GM12878 (cell line): ENCODE results near the gene NIN. TPM values are rescaled to one million over a fixed set of nuclear protein-coding genes. Genes with fewer than 3 reads are reported as not detected.

ENCODE experiments used
- ATAC-seq: fragments of 200-7000 bp; cut with Tn5 transposase; 3 replicates; pipeline ENCODE4 v1.9.1; 2020; ENCODE audit warnings: mild to moderate bottlenecking, moderate library complexity
- BruUV-seq: library from RNA; stranded (reverse); fragments of 400-500 nt; replicated peaks from 2 replicates; lab custom pipeline; 2021; lab: Mats Ljungman, UMichigan
- CTCF ChIA-PET: fragments of 300-600 bp; sonication (Branson Sonifier 250); formaldehyde crosslinking; extraction: SDS; loops from one replicate; lab custom pipeline; 2021; ENCODE audit warnings: inconsistent platforms; lab: Yijun Ruan, JAX
- POLR2A ChIA-PET: fragments of 350-600 bp; formaldehyde crosslinking; extraction: SDS; loops from one replicate; lab custom pipeline; 2021; ENCODE audit warnings: inconsistent platforms; lab: Charles Lee
- RAD21 ChIA-PET: fragments of 300-600 bp; sonication (Branson Sonifier 250); formaldehyde crosslinking; loops from one replicate; lab custom pipeline; 2023; ENCODE audit warnings: antibody characterized with exemption; ENCODE audit not compliant: unreplicated experiment; lab: Charles Lee
- SMC1A ChIA-PET: fragments of 300-600 bp; sonication (Branson Sonifier 250); formaldehyde crosslinking; loops from one replicate; lab custom pipeline; 2023; ENCODE audit not compliant: unreplicated experiment, uncharacterized antibody; lab: Charles Lee
- DNase-seq: peaks from one replicate; pipeline ENCODE4 v3.0.0-alpha.2; 2011; ENCODE audit warnings: low read depth, low spot score
- FAIRE-seq: peaks from 3 replicates; lab custom pipeline; 2011; peaks lifted over from hg19 to GRCh38; lab: Jason Lieb, UNC
- H2AFZ ChIP-seq: 2 replicates; pipeline ENCODE4 v1.6.0; 2011; ENCODE audit warnings: low read depth, low read length, control low read depth; ENCODE audit not compliant: control insufficient read depth
- H3K27ac ChIP-seq: 2 replicates; pipeline ENCODE4 v1.5.1; 2011; ENCODE audit warnings: control low read depth; ENCODE audit not compliant: control insufficient read depth, insufficient read depth
- H3K27me3 ChIP-seq, 2 experiments: replicated peaks in 1 of 2; 2 replicates each; pipeline versions ENCODE4 v1.6.0 to v1.6.1; 2011; ENCODE audit warnings: low read length in 1 of 2; ENCODE audit not compliant: control insufficient read depth in 2 of 2, insufficient read depth in 2 of 2
- H3K36me3 ChIP-seq, 2 experiments: 2 replicates each; pipeline ENCODE4 v1.5.1; 2011; ENCODE audit warnings: low read length in 1 of 2; ENCODE audit not compliant: control insufficient read depth in 2 of 2, insufficient read depth in 2 of 2
- H3K4me1 ChIP-seq: 2 replicates; pipeline ENCODE4 v1.6.1; 2011; ENCODE audit warnings: mild to moderate bottlenecking, low read length, moderate library complexity, mixed read lengths; ENCODE audit not compliant: control insufficient read depth, insufficient read depth
- H3K4me2 ChIP-seq: 2 replicates; pipeline ENCODE4 v1.6.0; 2011; ENCODE audit warnings: control low read depth; ENCODE audit not compliant: control insufficient read depth, insufficient read depth
- H3K4me3 ChIP-seq: fragments of 200-600 bp; sonication (generic); 2 replicates; pipeline ENCODE4 v1.5.1; 2016
- H3K79me2 ChIP-seq: 2 replicates; pipeline ENCODE4 v1.6.0; 2011; ENCODE audit warnings: low read length; ENCODE audit not compliant: control insufficient read depth, insufficient read depth
- H3K9ac ChIP-seq: 2 replicates; pipeline ENCODE4 v1.8.0; 2011; ENCODE audit warnings: low read length, control low read depth, mixed read lengths; ENCODE audit not compliant: control insufficient read depth, insufficient read depth
- H3K9me3 ChIP-seq: replicated peaks from 3 replicates; pipeline ENCODE4 v1.5.1; 2011; ENCODE audit warnings: mild to moderate bottlenecking, low read length; ENCODE audit not compliant: control insufficient read depth, insufficient read depth
- H4K20me1 ChIP-seq: 2 replicates; pipeline ENCODE4 v1.6.0; 2011; ENCODE audit not compliant: control insufficient read depth, insufficient read depth
- IKZF1 ChIP-seq: fragments of 450-650 bp; conservative IDR thresholded peaks from 2 replicates; pipeline ENCODE4 v1.6.1; 2017; ENCODE audit warnings: antibody characterized with exemption, mild to moderate bottlenecking
- IKZF2 ChIP-seq, 2 experiments: fragments of 450-650 bp; IDR thresholded peaks; 2 replicates each; pipeline ENCODE4 v1.6.1; 2017; ENCODE audit warnings: mild to moderate bottlenecking in 2 of 2, moderate library complexity in 2 of 2
- JUNB ChIP-seq: IDR thresholded peaks from 2 replicates; pipeline ENCODE4 v1.6.1; 2016; ENCODE audit warnings: antibody characterized with exemption, mild to moderate bottlenecking
- KDM1A ChIP-seq: fragments of 200-600 bp; sonication (generic); IDR thresholded peaks from 2 replicates; pipeline ENCODE4 v1.6.1; 2016; ENCODE audit warnings: borderline replicate concordance
- PML ChIP-seq: IDR thresholded peaks from 2 replicates; pipeline ENCODE4 v1.6.1; 2012; ENCODE audit warnings: low read length, inconsistent platforms
- SPI1 ChIP-seq: IDR thresholded peaks from 2 replicates; pipeline ENCODE4 v1.6.1; 2011; ENCODE audit warnings: low read depth, mild to moderate bottlenecking, low read length, moderate library complexity, borderline replicate concordance; ENCODE audit not compliant: insufficient read depth
- ZBTB11 ChIP-seq: fragments of 450-650 bp; formaldehyde crosslinking; IDR thresholded peaks from 2 replicates; pipeline ENCODE4 v1.5.0; 2022; ENCODE audit warnings: mild to moderate bottlenecking, missing genetic modification characterization
- ZBTB33 ChIP-seq: fragments of 450-650 bp; IDR thresholded peaks from 2 replicates; pipeline ENCODE4 v1.6.1; 2017; ENCODE audit warnings: mild to moderate bottlenecking
- ZNF207 ChIP-seq: fragments of 450-650 bp; IDR thresholded peaks from 2 replicates; pipeline ENCODE4 v1.6.1; 2014; ENCODE audit warnings: antibody characterized with exemption, mild to moderate bottlenecking, borderline replicate concordance
- ZNF24 ChIP-seq: fragments of 450-650 bp; IDR thresholded peaks from 2 replicates; pipeline ENCODE4 v1.6.1; 2017; ENCODE audit warnings: antibody characterized with exemption, mild to moderate bottlenecking
- ZNF384 ChIP-seq: IDR thresholded peaks from 2 replicates; pipeline ENCODE4 v1.6.1; 2012; ENCODE audit warnings: low read depth, mild to moderate bottlenecking, low read length, improper control_type of control experiment, borderline replicate concordance
- WGBS: methylation state at CpG from one replicate; pipeline ENCODE4 v1.1.6; 2016; ENCODE audit warnings: low lambda C conversion rate; ENCODE audit not compliant: insufficient replicate concordance, insufficient coverage; ENCODE audit errors: missing lambda C conversion rate; 5-methylcytosine and 5-hydroxymethylcytosine counted together
- in situ Hi-C: fragments of 300-500 bp; cut with MboI; formaldehyde crosslinking; loops from 9 replicates; pipeline ENCODE4 v1.14.3; 2018; ENCODE audit warnings: mixed read lengths
- intact Hi-C: fragments of 100-400 bp; cut with micrococcal nuclease; formaldehyde crosslinking; loops from one replicate; pipeline ENCODE4 v1.14.2; 2022; ENCODE audit not compliant: unreplicated experiment
- polyA plus RNA-seq, 11 experiments: library from polyadenylated mRNA; depleted of rRNA in 4 of 11; unstranded in 6 of 11; stranded (reverse) in 5 of 11; fragments of >200 nt; fragmentation: Nextera tagmentation in 4 of 11; fragmentation: Illumina TruSeq in 1 of 11; extraction: Ambion mirVana in 4 of 11; extraction: Trizol in 1 of 11; gene quantifications; 1 replicate in 1 of 11; 2 replicates in 10 of 11; pipeline versions ENCODE4 v1.2.1 to v1.2.3, GENCODE V29; 2011 to 2016; ENCODE audit warnings: inconsistent platforms in 2 of 11, missing spikeins in 2 of 11, low read depth in 1 of 11
- total RNA-seq, 4 experiments: library from RNA; depleted of rRNA in 3 of 4; stranded (reverse); fragments of >200 nt in 3 of 4; fragmentation: Illumina TruSeq in 1 of 4; extraction: Trizol in 1 of 4; gene quantifications; 2 replicates each; pipeline versions ENCODE4 v1.2.1 to v1.2.3, GENCODE V29; 2013 to 2021

Gene NIN
- total and polyA plus RNA-seq, 10 of the 15 experiments (the other 5 are each of a cell fraction or from before 2014, with no cell fraction given) = 16.2 to 135 (median 70.3) TPM

GRCh38 chr14:50839691-50840090 is 8.7 kb upstream of the NIN start (continued):
- TF ChIP-seq ZBTB33 (no peak), PML (no peak), ZNF207 (no peak), ZNF24 (no peak)

- Histone ChIP-seq H3K27me3 (no peaks in the 10 kb centered on the region), H3K9ac (no peak overlapping the region), H3K9me3 (no peaks in the 10 kb centered on the region), H4K20me1 (no peaks in the 10 kb centered on the region), H3K36me3 (no peaks in the 10 kb centered on the region), H2AFZ (no peak overlapping the region), H3K4me1 (peaks cover 20% of the 10 kb centered on the region), H3K4me2 (0 out of 2 replicates have a peak overlapping the region, but pooled peaks have one; percentile 13), H3K79me2 (no peaks in the 10 kb centered on the region), H3K4me3 (no peak overlapping the region), H3K27ac (no peak overlapping the region)
- in situ Hi-C loops = no loop called here
- SMC1A ChIA-PET = interaction anchor here (1.1 to 5.8 kb wide), 9 partner anchors 8 to 51 kb away, joined by 3 to 48 read pairs (median 5); no protein-coding TSS in a partner anchor
- DNase-seq (no peak), ATAC-seq (peak; percentile 66), FAIRE-seq (no peak)
- intact Hi-C loops = no loop called here
- POLR2A ChIA-PET = interaction anchor here (0.6 to 2.3 kb wide), 6 partner anchors 10 to 537 kb away, joined by 3 to 8 read pairs (median 3); no protein-coding TSS in a partner anchor
- CTCF ChIA-PET = interaction anchor here (0.6 to 4.0 kb wide), 9 partner anchors 10 to 62 kb away, joined by 3 to 34 read pairs (median 3); no protein-coding TSS in a partner anchor
- TF ChIP-seq JUNB (no peak), ZBTB11 (CRISPR knock-in tag) (no peak), KDM1A (no peak), ZNF384 (no peak), SPI1 (0 out of 2 replicates have a peak, but pooled peaks have one; percentile 2), IKZF2 (IDR thresholded peaks at IDR 0.05) (peak in 1 of 2 experiments; percentile 46; a peak in 1 of 4 replicates), IKZF1 (peak; percentile 20; the same call in 1 of the 2 replicates)
- WGBS = 0% methylated on average over 1 of the region's 1 CpG
- BruUV-seq = no TSS peak
- RAD21 ChIA-PET = interaction anchor here (0.8 to 2.9 kb wide), 7 partner anchors 8 to 21 kb away, joined by 3 to 19 read pairs (median 4); partner anchors contain the start of gene NIN
Observed at GRCh38 chr14:50839048-50839447, 8.1 kb upstream of the NIN start.
